ENCODE results near the gene UBAP2L.

UBAP2L gene

DNA sequence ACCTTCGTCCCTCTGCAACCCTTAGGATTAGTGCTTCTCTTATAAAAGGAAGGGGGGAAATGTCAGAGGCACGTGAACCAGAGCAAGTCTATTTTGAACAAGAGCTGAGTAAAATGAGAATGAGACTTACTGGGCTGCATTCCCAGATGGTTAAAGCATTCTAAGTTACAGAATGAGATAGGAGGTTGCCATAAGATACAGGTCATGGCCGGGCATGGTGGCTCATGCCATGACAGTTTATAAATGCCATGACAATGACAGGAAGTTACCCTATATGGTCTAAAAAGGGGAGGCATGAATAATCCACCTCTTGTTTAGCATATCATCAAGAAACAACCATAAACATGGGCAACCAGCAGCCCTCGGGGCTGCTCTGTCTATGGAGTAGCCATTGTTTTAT, 97.6 kb downstream of the UBAP2L start:
- no peak for DNase-seq
